PFSK-1 (cell line): ENCODE data around the gene GPR39.

Experiments used
- FOXP2 ChIP-seq: optimal IDR thresholded peaks from 2 replicates; pipeline ENCODE3; 2011; ENCODE audit warnings: borderline replicate concordance, control low read depth, inconsistent platforms; ENCODE audit not compliant: insufficient read depth; ENCODE audit errors: extremely low read length, extremely low read depth
- POLR2AphosphoS5 ChIP-seq: IDR thresholded peaks from 2 replicates; pipeline ENCODE4 v1.6.1; 2012; ENCODE audit warnings: low read depth, mild to moderate bottlenecking, control low read depth, low read length, moderate library complexity
- REST ChIP-seq, 2 experiments: IDR thresholded peaks; 2 replicates each; pipeline versions ENCODE4 v1.6.1 to v1.8.0; 2011 to 2012; ENCODE audit warnings: low read depth in 2 of 2, low read length in 2 of 2, control low read depth in 1 of 2, inconsistent platforms in 1 of 2, mild to moderate bottlenecking in 1 of 2, moderate library complexity in 1 of 2; ENCODE audit not compliant: insufficient read depth in 1 of 2
- SIN3A ChIP-seq: IDR thresholded peaks from 2 replicates; pipeline ENCODE4 v1.6.1; 2012; ENCODE audit warnings: mild to moderate bottlenecking, low read length, moderate library complexity, borderline replicate concordance; ENCODE audit not compliant: insufficient read depth
- TAF1 ChIP-seq: IDR thresholded peaks from 2 replicates; pipeline ENCODE4 v1.6.1; 2012; ENCODE audit warnings: low read length, control low read depth, borderline replicate concordance; ENCODE audit not compliant: insufficient read depth

GPR39 gene

GRCh38 chr2:132588576-132588975 is 172.0 kb downstream of the GPR39 start:
- no peak for TF ChIP-seq SIN3A

DNA sequence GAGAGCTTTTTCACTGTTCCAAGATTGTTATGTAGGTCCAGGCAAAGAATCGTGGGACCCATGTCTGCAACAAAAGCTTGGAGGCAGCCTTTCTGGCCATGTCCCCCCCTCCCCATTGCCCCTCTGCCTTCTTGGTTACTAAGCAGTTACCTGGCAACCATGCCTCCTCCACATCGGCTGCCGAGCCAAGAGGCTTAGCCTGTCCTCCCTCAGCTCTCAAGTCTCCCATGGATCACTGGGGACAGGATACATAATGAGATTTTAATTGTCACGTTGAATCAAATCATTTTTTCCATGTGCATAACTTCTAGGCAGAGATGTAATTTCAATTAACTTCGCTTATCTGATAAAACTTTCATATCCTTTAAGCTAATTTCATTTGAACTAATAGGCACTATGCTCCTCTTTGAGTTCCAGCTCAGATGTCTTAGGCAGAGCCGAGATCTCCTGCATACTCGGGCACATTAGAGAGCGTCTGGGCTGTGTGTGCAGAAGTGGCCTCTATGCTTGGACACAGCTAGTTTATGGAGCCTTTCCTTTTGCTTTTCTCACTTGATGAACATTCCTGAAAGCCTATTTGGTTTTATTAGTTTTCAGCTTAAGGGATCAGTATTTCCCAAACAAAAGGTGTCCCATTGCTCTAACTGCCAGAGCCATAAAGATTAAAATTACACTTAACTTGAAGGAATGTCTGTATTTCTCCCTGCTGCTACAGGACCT is 172.7 kb downstream of the GPR39 start:
- no peak for TF ChIP-seq TAF1
- no peak for TF ChIP-seq SIN3A
- no peak for TF ChIP-seq POLR2AphosphoS5
- TF ChIP-seq REST (IDR thresholded peaks at IDR 0.05; ENCODE audit: insufficient read depth in 1 of 2, low read depth in 2 of 2, low read length in 2 of 2) = no peak
- no peak for TF ChIP-seq FOXP2

GRCh38 chr2:132589966-132590365 is 173.4 kb downstream of the GPR39 start:
- TF ChIP-seq FOXP2 (no peak), REST (IDR thresholded peaks at IDR 0.05; ENCODE audit: insufficient read depth in 1 of 2, low read depth in 2 of 2, low read length in 2 of 2) (no peak), POLR2AphosphoS5 (no peak), TAF1 (no peak), SIN3A (no peak)

DNA sequence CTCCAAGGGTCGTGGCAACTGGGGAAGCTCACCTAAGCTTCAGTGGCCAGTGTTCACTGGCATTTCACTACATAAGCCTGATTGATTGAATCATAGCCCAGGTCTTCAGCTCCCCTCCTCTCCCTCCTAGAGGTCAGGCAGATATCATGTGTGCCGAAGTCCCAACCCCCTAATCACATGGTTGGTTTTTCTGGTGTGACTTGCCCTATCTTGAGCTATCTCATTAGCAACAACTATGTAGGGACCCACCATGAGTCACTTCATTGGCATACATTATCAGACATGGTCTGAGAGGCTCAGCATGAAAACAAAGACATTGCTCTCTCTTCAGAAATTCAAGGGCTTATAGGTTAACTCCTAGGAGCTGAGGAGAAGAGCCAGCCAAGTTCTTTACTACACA is 176.6 kb downstream of the GPR39 start:
- TF ChIP-seq POLR2AphosphoS5 (no peak), REST (IDR thresholded peaks at IDR 0.05; ENCODE audit: insufficient read depth in 1 of 2, low read depth in 2 of 2, low read length in 2 of 2) (no peak), FOXP2 (no peak), TAF1 (no peak), SIN3A (no peak)

GRCh38 chr2:132595186-132595585 is 178.6 kb downstream of the GPR39 start:
- no peak for TF ChIP-seq FOXP2
- no peak for TF ChIP-seq REST (IDR thresholded peaks at IDR 0.05; ENCODE audit: insufficient read depth in 1 of 2, low read depth in 2 of 2, low read length in 2 of 2)
- TF ChIP-seq TAF1 = no peak
- no peak for TF ChIP-seq SIN3A
- no peak for TF ChIP-seq POLR2AphosphoS5
